DND-41 (cell line): ENCODE measurements around the gene MACF1.
"Not testable (repeated sequence)": the region's sequence is repeated elsewhere in the genome, so short reads cannot be mapped to it uniquely, and the experiment has no call there.

ENCODE experiments used
- CTCF ChIP-seq: IDR thresholded peaks from 2 replicates; pipeline ENCODE4 v1.5.1; 2012; ENCODE audit warnings: borderline replicate concordance, low read length, moderate library complexity, mild to moderate bottlenecking; ENCODE audit not compliant: poor library complexity, severe bottlenecking; ENCODE audit errors: extremely low read depth
- EZH2 ChIP-seq: IDR thresholded peaks from 3 replicates; pipeline ENCODE4 v1.6.1; 2012; ENCODE audit warnings: borderline replicate concordance, low read depth, mild to moderate bottlenecking, moderate library complexity, low read length, inconsistent platforms; ENCODE audit not compliant: severe bottlenecking

- not testable (repeated sequence) for TF ChIP-seq CTCF, EZH2
Observed at GRCh38 chr1:39496520-39496919, 292.0 kb downstream of the MACF1 start.
